HepG2 (cell line): ENCODE measurements around the gene LGALS1. TPM values are rescaled to one million over a fixed set of nuclear protein-coding genes. Genes with fewer than 3 reads are reported as not detected.

Source experiments
- ATAC-seq: fragments of 200-7000 bp; cut with Tn5 transposase; 3 replicates; pipeline ENCODE4 v1.9.1; 2020; ENCODE audit warnings: mild to moderate bottlenecking, moderate library complexity
- BruUV-seq: library from RNA; stranded (reverse); fragments of 400-500 nt; replicated peaks from 2 replicates; lab custom pipeline; 2021; lab: Mats Ljungman, UMichigan
- CTCF ChIA-PET: fragments of 300-600 bp; formaldehyde crosslinking; extraction: SDS; loops from one replicate; lab custom pipeline; 2021; ENCODE audit warnings: low total read pairs, inconsistent platforms, low intra/inter-chr PET ratio; lab: Yijun Ruan, JAX
- POLR2A ChIA-PET: fragments of 350-600 bp; sonication (Branson Sonifier 250); formaldehyde crosslinking; loops from one replicate; lab custom pipeline; 2020; ENCODE audit warnings: antibody characterized with exemption, inconsistent platforms; lab: Yijun Ruan, JAX
- DNase-seq: peaks from one replicate; pipeline ENCODE4 v3.0.0-alpha.2; 2015; ENCODE audit warnings: low spot score
- FAIRE-seq: peaks from 3 replicates; lab custom pipeline; 2011; peaks lifted over from hg19 to GRCh38; lab: Jason Lieb, UNC
- H2AFZ ChIP-seq: one replicate; pipeline ENCODE4 v1.6.1; 2011; ENCODE audit warnings: low read length, inconsistent platforms
- H3K27ac ChIP-seq: fragments of 300-600 bp; 3 replicates; pipeline ENCODE4 v1.8.0; 2011; ENCODE audit warnings: mixed run types, mild to moderate bottlenecking, mixed read lengths, low read length, inconsistent platforms; ENCODE audit not compliant: insufficient read depth; ENCODE audit errors: extremely low read length
- H3K27me3 ChIP-seq, 2 experiments: fragments of 200-600 bp in 1 of 2; 2 replicates in 1 of 2; 3 replicates in 1 of 2; pipeline versions ENCODE4 v1.6.0 to v1.8.0; 2011; ENCODE audit warnings: low read length in 2 of 2, mild to moderate bottlenecking in 2 of 2, moderate library complexity in 2 of 2, inconsistent platforms in 1 of 2; ENCODE audit not compliant: insufficient read depth in 2 of 2, control insufficient read depth in 1 of 2
- H3K36me3 ChIP-seq, 2 experiments: fragments of 200-600 bp in 1 of 2; replicated peaks in 1 of 2; 2 replicates in 1 of 2; 3 replicates in 1 of 2; pipeline versions ENCODE4 v1.5.1 to v1.8.0; 2011; ENCODE audit warnings: low read length in 2 of 2, inconsistent platforms in 1 of 2; ENCODE audit not compliant: insufficient read depth in 2 of 2, control insufficient read depth in 1 of 2
- H3K4me1 ChIP-seq: 2 replicates; pipeline ENCODE4 v1.5.1; 2012; ENCODE audit warnings: low read length, inconsistent platforms; ENCODE audit not compliant: insufficient read depth
- H3K4me2 ChIP-seq: 2 replicates; pipeline ENCODE4 v1.6.0; 2011; ENCODE audit warnings: low read depth, low read length, inconsistent platforms
- H3K4me3 ChIP-seq, 3 experiments: fragments of 200-600 bp in 1 of 3; sonication (generic), shearing (Covaris generic) in 1 of 3; replicated peaks in 1 of 3; 2 replicates each; pipeline ENCODE4 v1.5.1; 2011 to 2016; ENCODE audit warnings: low read length in 3 of 3, inconsistent platforms in 2 of 3, low read depth in 2 of 3, mild to moderate bottlenecking in 2 of 3, control low read depth in 1 of 3, mixed read lengths in 1 of 3; ENCODE audit not compliant: insufficient read depth in 1 of 3
- H3K79me2 ChIP-seq: one replicate; pipeline ENCODE4 v1.6.1; 2011; ENCODE audit warnings: low read length, inconsistent platforms; ENCODE audit not compliant: insufficient read depth
- H3K9ac ChIP-seq: 2 replicates; pipeline ENCODE4 v1.6.0; 2011; ENCODE audit warnings: mild to moderate bottlenecking, low read depth, low read length, inconsistent platforms; ENCODE audit not compliant: insufficient read depth
- H3K9me3 ChIP-seq: 2 replicates; pipeline ENCODE4 v1.5.1; 2012; ENCODE audit warnings: mild to moderate bottlenecking, low read length
- H4K20me1 ChIP-seq: 2 replicates; pipeline ENCODE4 v1.6.0; 2011; ENCODE audit warnings: inconsistent platforms, mild to moderate bottlenecking, low read length, moderate library complexity; ENCODE audit not compliant: insufficient read depth
- ETV5 ChIP-seq: IDR thresholded peaks from 2 replicates; pipeline ENCODE4 v1.6.1; 2018; ENCODE audit warnings: missing biosample characterization, missing genetic modification reagents, inconsistent platforms, borderline replicate concordance
- JARID2 ChIP-seq: sonication (generic); formaldehyde crosslinking; IDR thresholded peaks from 2 replicates; pipeline ENCODE4 v1.8.1; 2023; ENCODE audit warnings: missing genetic modification reagents, inconsistent platforms; ENCODE audit not compliant: insufficient replicate concordance
- KDM4B ChIP-seq: sonication (generic); formaldehyde crosslinking; IDR thresholded peaks from 2 replicates; pipeline ENCODE4 v1.4.0; 2020; ENCODE audit warnings: missing genetic modification reagents
- MYPOP ChIP-seq: sonication (generic); formaldehyde crosslinking; IDR thresholded peaks from 2 replicates; pipeline ENCODE4 v1.8.1; 2023; ENCODE audit warnings: mild to moderate bottlenecking, moderate library complexity, missing genetic modification reagents
- NFIC ChIP-seq: IDR thresholded peaks from 2 replicates; pipeline ENCODE4 v1.6.1; 2012; ENCODE audit warnings: mild to moderate bottlenecking, low read length, inconsistent platforms
- NPAS2 ChIP-seq: sonication (generic); formaldehyde crosslinking; IDR thresholded peaks from 2 replicates; pipeline ENCODE4 v1.8.0; 2022; ENCODE audit warnings: mild to moderate bottlenecking, missing genetic modification reagents, borderline replicate concordance
- RERE ChIP-seq: IDR thresholded peaks from 2 replicates; pipeline ENCODE4 v1.6.1; 2016; ENCODE audit warnings: low read depth, missing genetic modification reagents, missing compliant biosample characterization
- ZNF230 ChIP-seq: sonication (generic); formaldehyde crosslinking; IDR thresholded peaks from 2 replicates; pipeline ENCODE4 v1.4.0; 2020; ENCODE audit warnings: mild to moderate bottlenecking, missing genetic modification reagents
- ZNF557 ChIP-seq: sonication (generic); formaldehyde crosslinking; IDR thresholded peaks from 2 replicates; pipeline ENCODE4 v1.4.0; 2020; ENCODE audit warnings: missing genetic modification reagents
- ZNF569 ChIP-seq: sonication (generic); formaldehyde crosslinking; IDR thresholded peaks from 2 replicates; pipeline ENCODE4 v1.5.0; 2020; ENCODE audit warnings: mild to moderate bottlenecking, missing genetic modification reagents, moderate library complexity, borderline replicate concordance
- WGBS: methylation state at CpG from one replicate; pipeline ENCODE4 v1.1.6; 2017; ENCODE audit warnings: low lambda C conversion rate; 5-methylcytosine and 5-hydroxymethylcytosine counted together
- in situ Hi-C: cut with HindIII; loops from 2 replicates; pipeline ENCODE4 v1.10.0; 2017; ENCODE audit warnings: low pct_unique_long_range_greater_than_20kb; ENCODE audit not compliant: extremely low pct_ligation_motif_present
- intact Hi-C: fragments of 100-400 bp; cut with micrococcal nuclease; formaldehyde crosslinking; loops from one replicate; pipeline ENCODE4 v1.10.0; 2022; ENCODE audit not compliant: unreplicated experiment
- polyA plus RNA-seq, 8 experiments: library from polyadenylated mRNA; depleted of rRNA in 3 of 8; stranded (reverse) in 7 of 8; unstranded in 1 of 8; fragments of >200 nt; fragmentation: Illumina TruSeq in 4 of 8; extraction: Trizol in 4 of 8; gene quantifications; 2 replicates each; pipeline versions ENCODE4 v1.2.1 to v1.2.3, GENCODE V29; 2011 to 2016; ENCODE audit warnings: low read depth in 4 of 8, missing spikeins in 1 of 8, mixed read lengths in 1 of 8; ENCODE audit not compliant: insufficient read depth in 1 of 8
- total RNA-seq, 5 experiments: library from RNA; depleted of rRNA; stranded (reverse); fragments of >200 nt; fragmentation: Illumina TruSeq; extraction: Trizol; gene quantifications; 2 replicates each; pipeline ENCODE4 v1.2.3, GENCODE V29; 2016; ENCODE audit warnings: low read depth in 1 of 5
- TF ChIP-seq, protein P1 (sequence below): sonication (generic); formaldehyde crosslinking; conservative IDR thresholded peaks from 2 replicates; pipeline ENCODE4 v1.8.1; 2023; ENCODE audit warnings: missing genetic modification reagents
- TF ChIP-seq, protein P2 (sequence below): sonication (generic); formaldehyde crosslinking; IDR thresholded peaks from 2 replicates; pipeline ENCODE4 v1.4.0; 2020; ENCODE audit warnings: mild to moderate bottlenecking, missing genetic modification reagents

The LGALS1 gene
- total and polyA plus RNA-seq, 2 of the 13 experiments (the other 11 are each of a cell fraction or from before 2014, with no cell fraction given): 103 to 858 TPM

DNA sequence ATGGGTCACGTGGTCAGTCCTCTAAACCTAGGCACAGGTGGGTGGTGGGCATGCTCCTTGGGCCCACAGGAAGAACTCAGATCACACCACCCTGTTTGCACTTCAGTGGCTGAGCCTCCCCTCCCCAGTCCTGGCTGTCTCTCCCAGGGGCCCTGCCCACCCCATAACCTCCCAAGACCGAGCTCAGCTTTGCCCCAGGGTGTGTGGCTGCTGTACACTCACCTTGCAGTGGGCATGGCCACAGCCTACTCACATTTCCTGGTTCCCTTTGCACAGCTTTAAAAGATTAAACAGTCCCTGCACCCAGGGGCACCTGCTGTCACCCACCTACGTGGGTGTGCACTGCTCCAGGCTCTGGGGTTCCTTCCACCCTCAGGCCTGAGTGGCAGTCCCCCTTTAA lies 35.2 kb downstream of the LGALS1 start:
- 92% methylated on average over 2 of the region's 3 CpGs for WGBS
- FAIRE-seq: no peak

DNA sequence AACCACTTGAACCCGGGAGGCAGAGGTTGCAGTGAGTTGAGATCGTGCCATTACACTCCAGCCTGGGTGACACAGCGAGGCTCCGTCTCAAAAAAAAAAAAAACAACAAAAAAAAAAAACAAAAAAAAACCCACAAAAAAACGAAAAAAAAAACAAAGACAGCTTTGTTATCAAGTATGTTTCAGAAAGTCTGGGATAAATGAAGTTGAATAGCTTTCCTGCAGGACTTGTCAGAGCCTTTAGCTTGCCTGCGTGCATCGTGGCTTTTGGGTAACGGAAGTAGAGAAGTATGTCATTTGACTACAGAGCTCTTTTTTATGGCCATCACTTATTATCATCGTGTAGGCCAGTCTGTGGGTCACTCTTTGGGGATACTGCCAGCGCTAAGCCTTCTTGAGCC lies 36.1 kb downstream of the LGALS1 start:
- ATAC-seq (no peak), FAIRE-seq (no peak), DNase-seq (no peak)
- no TSS peak for BruUV-seq
- ChIA-PET CTCF (no interaction called here), POLR2A (interaction anchor here (1.5 kb wide), 1 partner anchor 53 kb away, joined by 4 read pairs; the partner anchor contains the start of gene PDXP)
- Histone ChIP-seq H4K20me1 (no peaks in the 10 kb centered on the region), H3K4me1 (no peaks in the 10 kb centered on the region), H3K4me2 (no peak overlapping the region), H2AFZ (no peak overlapping the region), H3K9me3 (no peaks in the 10 kb centered on the region), H3K27ac (no peak overlapping the region), H3K9ac (no peak overlapping the region), H3K36me3 (peaks cover 0 to 3% of the 10 kb centered on the region in 2 experiments; a peak in 2 of 5 replicates), H3K79me2 (no peaks in the 10 kb centered on the region), H3K4me3 (no peak overlapping the region), H3K27me3 (no peaks in the 10 kb centered on the region; a peak in 1 of 5 replicates)
- in situ Hi-C loops (no loop called here), intact Hi-C loops (no loop called here)
- 89% methylated on average over 10 of the region's 10 CpGs for whole genome bisulfite sequencing
- TF ChIP-seq MYPOP: no peak
- no peak for TF ChIP-seq ZNF569 (CRISPR knock-in tag)
- TF ChIP-seq JARID2 (CRISPR knock-in tag): no peak
- TF ChIP-seq NFIC: no peak
- TF ChIP-seq, protein P1, sequence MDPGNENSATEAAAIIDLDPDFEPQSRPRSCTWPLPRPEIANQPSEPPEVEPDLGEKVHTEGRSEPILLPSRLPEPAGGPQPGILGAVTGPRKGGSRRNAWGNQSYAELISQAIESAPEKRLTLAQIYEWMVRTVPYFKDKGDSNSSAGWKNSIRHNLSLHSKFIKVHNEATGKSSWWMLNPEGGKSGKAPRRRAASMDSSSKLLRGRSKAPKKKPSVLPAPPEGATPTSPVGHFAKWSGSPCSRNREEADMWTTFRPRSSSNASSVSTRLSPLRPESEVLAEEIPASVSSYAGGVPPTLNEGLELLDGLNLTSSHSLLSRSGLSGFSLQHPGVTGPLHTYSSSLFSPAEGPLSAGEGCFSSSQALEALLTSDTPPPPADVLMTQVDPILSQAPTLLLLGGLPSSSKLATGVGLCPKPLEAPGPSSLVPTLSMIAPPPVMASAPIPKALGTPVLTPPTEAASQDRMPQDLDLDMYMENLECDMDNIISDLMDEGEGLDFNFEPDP (CRISPR knock-in tag): no peak
- TF ChIP-seq ZNF557: no peak
- TF ChIP-seq RERE (CRISPR knock-in tag): no peak
- TF ChIP-seq, protein P2, sequence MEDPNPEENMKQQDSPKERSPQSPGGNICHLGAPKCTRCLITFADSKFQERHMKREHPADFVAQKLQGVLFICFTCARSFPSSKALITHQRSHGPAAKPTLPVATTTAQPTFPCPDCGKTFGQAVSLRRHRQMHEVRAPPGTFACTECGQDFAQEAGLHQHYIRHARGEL (CRISPR knock-in tag): no peak

More for the DNA sequence above, 35.2 kb downstream of the LGALS1 start:
- POLR2A ChIA-PET: interaction anchor here (0.5 kb wide), 1 partner anchor 49 kb away, joined by 3 read pairs; no protein-coding TSS in a partner anchor
- no peak for ATAC-seq
- in situ Hi-C loops: no loop called here
- no peaks in the 10 kb centered on the region for H3K79me2 ChIP-seq
- no peak overlapping the region for H3K4me2 ChIP-seq
- no peaks in the 10 kb centered on the region for H4K20me1 ChIP-seq
- no peaks in the 10 kb centered on the region; a peak in 1 of 5 replicates for H3K27me3 ChIP-seq
- H3K27ac ChIP-seq: no peak overlapping the region
- H3K4me3 ChIP-seq: no peak overlapping the region
- TF ChIP-seq KDM4B (no peak), NPAS2 (no peak), ETV5 (CRISPR knock-in tag) (no peak), ZNF230 (CRISPR knock-in tag) (no peak)
- TF ChIP-seq, all 625 proteins: peak for 0
- Histone ChIP-seq H3K4me1 (no peaks in the 10 kb centered on the region), H3K36me3 (peaks cover 0 to 3% of the 10 kb centered on the region in 2 experiments; a peak in 2 of 5 replicates), H3K9me3 (no peaks in the 10 kb centered on the region), H2AFZ (no peak overlapping the region), H3K9ac (no peak overlapping the region)
- no TSS peak for BruUV-seq
- CTCF ChIA-PET: no interaction called here
- DNase-seq: no peak
- intact Hi-C loops: no loop called here
